Pulmonary artery endothelial cell (primary cell): Measurements from ENCODE around the gene UBE2G1. TPM values are rescaled to one million over a fixed set of nuclear protein-coding genes. Genes with fewer than 3 reads are reported as not detected.

ENCODE experiments used
- DNase-seq: peaks from one replicate; pipeline ENCODE4 v3.0.0-alpha.2; 2011; ENCODE audit warnings: low read depth, low spot score
- total RNA-seq: library from RNA; depleted of rRNA; stranded (reverse); fragments of >200 nt; gene quantifications from 2 replicates; pipeline ENCODE4 v1.2.3, GENCODE V29; 2014

The UBE2G1 gene
- total RNA-seq, 1 donor from 2014 or later: 38.1 TPM

DNA sequence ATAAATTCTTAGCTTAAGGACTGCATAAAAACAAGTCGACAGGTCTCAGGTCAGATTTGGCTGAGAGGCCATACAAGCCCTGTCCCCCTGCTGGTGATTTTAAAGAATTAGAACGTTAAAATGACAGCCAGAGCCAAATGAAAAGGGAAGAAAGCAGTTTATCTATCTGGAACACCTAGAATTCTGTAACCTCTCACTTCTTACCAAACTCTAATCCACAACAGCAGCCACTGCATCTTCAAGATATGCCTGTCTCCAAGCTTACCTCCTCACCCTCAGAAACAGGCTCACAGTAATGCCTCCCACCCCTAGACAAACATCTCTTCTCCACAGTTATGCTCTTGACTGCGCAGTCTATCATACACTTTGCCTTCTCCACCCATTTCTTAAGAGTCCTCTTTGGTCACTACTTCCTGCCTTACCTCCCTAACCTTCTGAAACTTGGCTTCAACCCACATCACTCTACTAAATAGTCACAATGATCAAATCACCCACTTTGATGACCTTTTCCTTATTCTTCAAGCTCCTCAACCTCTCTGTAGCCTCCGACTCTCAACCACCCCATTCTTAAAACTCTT, 116.9 kb downstream of the UBE2G1 start:
- DNase-seq: no peak

DNA sequence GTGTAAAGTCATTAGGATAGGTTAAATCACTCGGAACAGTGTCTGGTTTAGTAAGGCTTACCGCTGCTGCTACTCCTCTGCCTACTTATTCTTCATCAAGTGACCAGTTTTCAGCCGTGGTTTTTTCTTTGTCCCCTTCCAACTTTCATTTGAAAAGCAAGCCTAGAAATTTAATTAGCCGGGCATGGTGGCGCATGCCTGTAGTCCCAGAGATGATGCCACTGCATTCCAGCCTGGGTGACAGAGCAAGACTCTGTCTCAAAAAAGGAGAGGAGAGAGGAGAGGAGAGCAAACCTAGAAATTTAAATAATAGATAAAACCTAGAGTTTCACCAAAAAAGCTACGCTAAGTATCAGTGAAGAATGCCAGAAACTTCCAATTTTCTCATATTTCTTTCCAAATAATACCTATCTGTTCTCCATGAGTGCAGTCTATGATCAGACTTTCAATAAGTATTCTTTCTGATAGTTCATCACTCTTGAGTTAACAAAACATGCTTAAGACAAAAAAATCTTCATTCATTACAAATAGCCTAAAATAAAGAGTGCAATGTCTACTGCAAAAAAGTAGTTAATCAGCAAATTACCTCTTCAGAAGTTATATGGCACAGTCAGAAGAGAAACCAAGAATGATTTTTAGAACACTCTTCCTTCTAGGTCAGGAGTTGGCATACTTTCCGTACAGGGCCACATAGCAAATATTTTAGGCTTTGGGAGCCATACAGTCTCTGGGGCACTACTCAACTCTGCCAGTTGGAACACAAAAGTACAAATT, 117.8 kb downstream of the UBE2G1 start:
- no peak for DNase-seq

DNA sequence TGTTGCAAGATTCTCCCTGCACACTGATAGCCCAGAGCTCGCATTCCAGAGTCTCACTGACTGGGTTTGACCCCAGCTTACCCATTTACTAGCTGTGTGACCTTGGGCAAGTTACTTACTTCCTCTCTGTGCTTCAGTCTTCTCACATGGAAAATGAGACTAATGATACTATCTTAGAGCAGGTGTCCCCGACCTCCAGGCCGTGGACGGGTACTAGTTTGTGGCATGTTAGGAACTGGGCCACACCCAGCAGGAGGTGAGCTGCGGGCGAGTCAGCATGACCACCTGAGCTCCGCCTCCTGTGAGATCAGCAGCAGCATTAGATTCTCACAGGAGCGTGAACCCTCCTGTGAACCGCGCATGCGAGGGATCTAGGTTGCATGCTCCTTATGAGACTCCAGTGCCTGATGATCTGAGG, 118.5 kb downstream of the UBE2G1 start:
- DNase-seq: no peak

DNA sequence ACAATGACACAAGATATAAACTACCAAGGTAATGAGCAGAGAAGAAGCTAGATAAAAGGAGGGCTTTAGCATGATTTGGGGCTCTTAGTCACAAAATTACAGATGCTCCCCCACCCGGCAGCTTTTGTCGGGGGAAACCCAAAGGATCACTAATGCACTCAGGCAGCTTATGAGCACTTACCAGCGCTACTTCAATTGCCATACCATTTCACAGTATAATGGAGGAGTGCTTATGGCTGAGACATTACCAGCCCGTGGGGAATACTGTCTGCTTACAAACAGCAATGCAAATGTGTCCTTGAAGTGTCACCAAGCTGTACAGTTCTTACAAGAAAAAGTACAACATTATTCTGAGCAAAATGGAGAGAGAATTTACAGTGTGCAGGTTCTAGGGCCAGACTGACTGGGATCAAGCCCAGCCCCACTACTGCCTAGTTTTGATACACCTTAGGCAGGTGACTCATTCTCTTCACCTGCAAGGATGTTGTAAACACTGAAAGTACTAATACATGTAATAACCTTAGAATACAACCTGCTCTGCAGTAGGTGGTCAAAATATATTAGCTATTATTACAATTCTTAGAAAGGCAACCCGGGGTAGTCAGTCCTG, 119.0 kb downstream of the UBE2G1 start:
- DNase-seq: no peak

DNA sequence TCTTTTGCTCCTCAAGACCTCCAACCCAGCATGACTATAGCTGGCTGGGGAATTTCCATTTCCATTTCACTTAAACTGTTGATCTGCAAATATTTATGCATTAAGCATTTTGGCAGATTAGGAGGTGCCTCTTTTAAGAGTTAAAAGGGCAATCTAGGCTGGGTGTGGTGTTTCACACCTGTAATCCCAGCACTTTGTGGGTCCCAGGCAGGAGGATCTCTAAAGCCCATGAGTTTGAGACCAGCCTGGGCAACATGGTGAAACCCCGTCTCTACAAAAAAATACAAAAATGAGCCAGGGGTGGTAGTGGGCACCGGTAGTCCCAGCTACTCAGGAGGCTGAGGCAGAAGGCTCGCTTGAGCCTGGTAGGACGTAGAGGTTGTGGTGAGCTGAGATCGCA, 119.8 kb downstream of the UBE2G1 start:
- no peak for DNase-seq

DNA sequence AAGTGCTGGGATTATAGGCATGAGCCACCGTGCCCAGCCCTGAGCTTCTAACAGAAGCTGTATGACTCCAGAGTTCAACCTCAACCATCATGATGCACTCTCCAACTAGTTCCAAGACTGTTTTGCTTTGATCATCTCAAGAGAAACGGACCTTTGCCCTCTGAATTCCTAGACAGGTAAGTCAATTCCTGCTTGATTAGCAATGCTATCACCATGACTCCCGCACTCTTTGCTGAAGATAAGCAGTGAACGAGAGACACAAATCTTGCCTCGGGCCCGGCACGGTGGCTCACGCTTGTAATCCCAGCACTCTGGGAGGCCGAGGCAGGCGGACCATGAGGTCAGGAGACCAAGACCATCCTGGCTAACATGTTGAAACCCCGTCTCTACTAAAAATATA, 124.9 kb downstream of the UBE2G1 start:
- no peak for DNase-seq

DNA sequence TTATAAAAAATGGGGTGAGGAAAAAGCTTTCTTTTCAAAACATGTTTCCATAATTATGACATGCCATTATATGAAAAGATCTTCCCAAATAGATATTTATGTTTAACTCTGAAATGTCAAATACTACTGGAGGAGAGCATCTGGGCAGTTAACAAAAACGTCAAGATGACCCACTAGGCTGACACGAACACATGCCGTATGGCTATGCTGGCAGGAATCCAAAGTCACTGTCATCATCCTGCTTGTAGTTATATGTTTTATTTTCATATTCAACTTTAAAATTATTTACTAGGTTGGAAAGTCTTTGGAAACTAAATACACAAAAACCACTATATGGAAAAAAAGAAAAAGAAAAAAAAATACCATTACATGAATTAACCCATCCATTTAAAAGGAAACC, 130.0 kb downstream of the UBE2G1 start:
- DNase-seq: no peak

DNA sequence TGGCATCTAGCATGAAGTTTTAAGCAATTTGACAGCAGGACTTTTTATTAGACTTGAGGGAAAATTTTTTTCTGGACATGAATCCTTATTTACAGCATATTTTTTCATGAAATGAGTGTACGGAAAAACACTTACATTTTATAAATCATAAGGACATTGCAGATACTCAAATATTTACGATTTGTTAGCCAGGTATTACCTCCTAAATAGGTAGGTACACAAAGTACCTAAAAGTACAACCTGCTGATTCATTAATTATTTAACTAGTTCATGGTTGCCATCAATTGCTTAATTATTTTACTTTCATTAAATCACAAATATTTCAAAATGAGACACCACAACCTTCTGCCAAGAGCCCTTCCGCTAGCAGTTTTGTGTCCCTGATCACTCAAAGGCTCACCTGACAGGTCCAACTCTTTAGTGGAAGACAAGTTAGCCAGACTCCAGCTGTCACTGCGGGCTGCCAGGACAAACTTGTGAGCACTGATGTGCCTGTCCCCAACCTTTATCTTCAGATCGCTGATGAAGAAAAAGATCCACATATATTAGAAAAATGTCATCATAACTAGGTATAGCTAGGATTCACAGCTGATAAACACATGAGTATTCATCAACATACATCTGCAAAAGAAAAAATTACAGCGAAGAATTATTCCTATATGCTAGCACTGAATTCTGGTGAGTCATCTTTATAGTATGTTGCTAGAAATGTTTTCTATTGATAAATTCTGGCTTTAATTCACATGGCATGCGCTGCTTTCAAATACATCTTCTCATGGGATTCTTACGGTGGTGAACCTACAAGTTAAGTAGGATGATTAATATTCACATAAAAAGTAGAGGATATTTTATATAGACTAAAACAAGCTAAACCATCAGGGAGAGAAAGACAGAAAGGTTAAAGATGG, 130.8 kb downstream of the UBE2G1 start:
- no peak for DNase-seq

DNA sequence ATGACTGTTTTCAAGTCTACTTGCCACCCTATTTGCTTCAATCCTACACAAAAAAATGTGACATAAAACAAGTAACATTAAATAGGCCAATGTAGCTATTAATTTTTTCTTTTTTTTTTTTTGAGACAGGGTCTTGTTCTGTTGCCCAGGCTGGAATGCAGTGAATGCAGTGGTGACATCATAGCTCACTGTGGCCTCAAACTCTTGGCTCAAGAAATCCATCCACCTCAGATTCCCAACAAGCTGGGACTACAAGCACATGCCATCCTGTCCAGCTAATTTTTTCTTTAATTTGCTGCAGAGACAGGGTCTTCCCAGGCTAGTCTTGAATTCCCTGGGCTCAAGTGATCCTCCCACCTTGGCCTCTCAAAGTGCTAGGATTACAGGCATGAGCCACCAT, 132.1 kb downstream of the UBE2G1 start:
- no peak for DNase-seq

DNA sequence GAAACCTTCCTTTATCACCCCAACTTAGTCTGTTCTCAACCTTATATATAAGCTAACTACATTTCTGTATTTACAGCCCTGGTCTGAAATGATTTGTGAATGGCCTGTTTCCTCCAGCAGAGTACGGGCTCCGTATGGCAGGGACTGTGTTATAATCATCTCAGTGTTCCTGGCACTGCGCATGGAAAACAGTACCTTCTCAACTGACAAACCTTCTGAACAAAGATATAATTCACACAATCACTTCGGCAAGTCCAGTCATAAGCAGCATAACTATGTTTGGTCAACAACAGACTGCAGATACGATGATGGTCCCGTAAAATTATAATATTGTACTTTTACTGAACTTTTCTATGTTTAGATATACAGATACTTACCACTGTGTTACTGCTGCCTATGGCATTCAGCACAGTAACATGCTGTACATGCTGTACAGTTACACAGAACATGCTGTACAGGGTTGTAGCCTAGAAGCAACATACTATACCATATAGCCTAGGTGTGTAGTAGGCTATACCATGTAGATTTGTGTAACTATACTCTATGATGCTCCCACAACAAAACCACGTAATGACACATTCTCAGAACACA, 132.7 kb downstream of the UBE2G1 start:
- no peak for DNase-seq

DNA sequence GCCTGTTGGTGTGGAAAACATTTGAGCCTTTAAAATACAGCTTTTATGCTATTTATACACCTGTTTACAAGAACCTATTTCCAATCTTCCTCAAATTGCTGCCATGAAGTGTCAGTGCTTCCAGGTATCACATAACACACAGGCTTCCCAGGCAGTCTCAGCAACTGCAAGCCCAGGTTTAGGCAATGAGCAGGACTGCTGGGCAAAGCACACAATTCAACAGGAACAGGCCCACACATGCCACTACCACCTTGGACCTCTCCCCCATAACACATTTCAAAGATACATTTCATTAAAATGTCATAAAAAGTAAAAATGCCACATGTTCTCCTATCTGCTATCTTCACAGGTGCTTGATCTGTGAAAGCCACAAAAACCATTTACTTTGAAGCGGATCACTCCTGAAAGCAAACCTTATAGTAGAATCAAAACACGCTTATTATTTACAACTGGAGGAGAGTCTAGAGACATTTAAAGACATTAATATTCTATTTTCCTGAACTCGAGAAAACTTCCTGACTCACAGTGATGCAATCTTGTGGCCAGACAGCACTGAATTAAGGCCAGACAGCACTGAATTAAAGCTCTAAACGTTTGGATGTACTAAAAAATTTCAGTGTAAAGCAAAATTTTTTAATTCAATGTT, 134.2 kb downstream of the UBE2G1 start:
- DNase-seq: no peak

DNA sequence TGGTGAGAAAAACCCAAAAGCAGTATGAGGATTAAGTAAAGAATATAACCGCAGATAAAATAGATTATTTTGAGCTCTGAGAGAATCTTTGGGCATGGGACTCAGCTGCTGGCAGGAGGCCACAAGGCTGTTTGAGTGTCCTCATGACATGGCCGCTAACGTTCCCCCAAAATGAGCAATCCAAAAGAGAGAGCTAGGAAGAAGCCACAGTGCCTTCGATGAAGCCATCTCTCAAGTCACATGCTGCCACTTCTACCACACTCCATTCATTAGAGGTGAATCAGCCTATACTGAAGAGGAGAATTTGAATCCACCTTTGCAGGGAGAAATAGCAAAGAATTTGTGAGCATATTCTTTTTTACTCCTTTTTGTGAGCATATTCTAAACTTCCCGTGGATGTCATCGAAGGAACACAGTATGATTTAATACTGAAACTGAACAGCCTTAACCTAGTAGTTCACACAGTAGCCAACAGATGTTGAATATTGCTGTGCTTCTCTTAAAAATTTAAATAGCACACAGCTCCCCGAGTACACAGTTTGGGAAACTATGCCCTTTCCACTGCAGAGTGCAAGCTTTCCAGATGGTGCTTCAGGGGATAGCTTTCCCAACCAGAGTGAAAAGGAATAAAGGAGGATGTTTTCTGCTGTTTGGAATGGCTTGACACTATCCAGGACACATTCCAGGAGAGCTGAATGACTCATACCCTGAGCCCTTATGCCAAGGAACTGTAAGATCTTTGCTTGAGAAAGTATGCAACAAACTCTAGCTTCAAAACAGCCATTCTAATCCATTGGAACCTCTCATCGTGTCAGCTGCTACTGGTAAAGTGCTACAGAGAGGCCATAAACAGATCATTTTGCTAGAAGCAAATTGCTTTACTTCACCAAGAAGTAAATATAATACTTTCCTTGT, 136.6 kb downstream of the UBE2G1 start:
- peak; percentile 80 for DNase-seq

DNA sequence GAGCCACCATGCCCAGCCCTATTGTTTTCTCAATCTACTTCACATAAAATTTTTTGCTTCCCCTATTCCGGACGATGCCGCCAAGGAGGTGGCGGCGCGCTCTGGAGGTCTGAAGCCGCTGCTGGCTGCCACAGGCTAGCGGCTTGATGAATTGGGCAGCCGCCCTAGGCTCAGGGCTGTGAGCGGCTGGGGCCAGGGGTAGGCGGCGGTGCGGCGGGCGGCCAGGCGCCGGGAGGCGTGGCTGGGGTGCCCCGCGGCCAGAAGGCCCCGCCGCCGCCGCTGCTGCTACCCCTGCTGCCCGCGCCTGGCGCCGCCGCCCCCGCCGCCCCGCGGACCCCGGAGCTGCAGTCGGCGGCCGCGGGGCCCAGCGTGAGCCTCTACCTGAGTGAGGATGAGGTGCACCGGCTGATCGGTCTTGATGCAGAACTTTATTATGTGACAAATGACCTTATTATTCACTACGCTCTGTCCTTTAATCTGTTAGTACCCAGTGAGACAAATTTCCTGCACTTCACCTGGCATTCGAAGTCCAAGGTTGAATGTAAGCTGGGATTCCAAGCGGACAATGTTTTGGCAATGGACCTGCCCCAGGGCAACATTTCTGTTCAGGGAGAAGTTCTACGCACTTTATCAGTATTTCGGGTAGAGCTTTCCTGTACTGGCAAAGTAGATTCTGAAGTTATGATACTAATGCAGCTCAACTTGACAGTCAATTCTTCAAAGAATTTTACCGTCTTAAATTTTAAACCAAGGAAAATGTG, 144.4 kb downstream of the UBE2G1 start:
- no peak for DNase-seq

DNA sequence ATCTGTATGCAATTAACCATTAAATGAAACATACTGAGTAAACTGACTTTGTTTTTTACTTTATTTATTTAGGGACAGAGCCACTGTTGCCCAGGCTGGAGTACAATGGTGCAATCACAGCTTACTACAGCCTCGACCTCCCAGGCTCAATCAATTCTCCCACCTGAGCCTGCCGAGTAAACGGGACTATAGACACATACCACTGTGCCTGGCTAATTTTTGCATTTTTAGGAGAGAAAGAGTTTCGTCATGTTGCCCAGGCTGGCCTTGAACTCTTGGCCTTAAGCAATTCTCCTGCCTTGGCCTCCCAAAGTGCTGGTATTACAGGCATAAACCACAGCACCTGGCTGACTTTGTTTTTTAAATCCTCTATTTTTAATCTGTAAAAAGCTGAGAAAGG, 145.3 kb downstream of the UBE2G1 start:
- DNase-seq: no peak

DNA sequence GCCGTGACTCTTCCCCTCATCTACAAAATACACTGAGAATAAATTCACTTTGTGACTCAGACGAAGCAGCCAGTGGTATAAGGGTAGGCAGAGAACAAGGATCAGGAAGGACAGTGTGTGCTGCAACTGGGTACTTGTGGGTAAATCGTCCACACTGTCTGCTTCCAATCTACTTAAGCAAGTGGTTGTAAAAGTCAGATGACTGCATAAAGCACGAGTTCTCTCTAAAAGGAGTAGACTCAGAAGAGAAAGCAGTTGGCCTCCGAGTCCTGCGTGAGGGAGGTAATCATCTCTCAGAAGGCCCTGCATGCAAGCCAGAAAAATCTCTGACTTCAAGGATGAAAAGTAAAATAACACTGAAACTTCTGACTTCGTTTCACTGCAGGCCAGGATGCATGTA, 145.8 kb downstream of the UBE2G1 start:
- DNase-seq: no peak
